GM12878 (cell line): ENCODE data around the gene PRKRA. TPM values are rescaled to one million over a fixed set of nuclear protein-coding genes. Genes with fewer than 3 reads are reported as not detected.

ENCODE experiments used
- ATAC-seq: fragments of 200-7000 bp; cut with Tn5 transposase; 3 replicates; pipeline ENCODE4 v1.9.1; 2020; ENCODE audit warnings: mild to moderate bottlenecking, moderate library complexity
- BruUV-seq: library from RNA; stranded (reverse); fragments of 400-500 nt; replicated peaks from 2 replicates; lab custom pipeline; 2021; lab: Mats Ljungman, UMichigan
- CTCF ChIA-PET: fragments of 300-600 bp; sonication (Branson Sonifier 250); formaldehyde crosslinking; extraction: SDS; loops from one replicate; lab custom pipeline; 2021; ENCODE audit warnings: inconsistent platforms; lab: Yijun Ruan, JAX
- POLR2A ChIA-PET: fragments of 350-600 bp; formaldehyde crosslinking; extraction: SDS; loops from one replicate; lab custom pipeline; 2021; ENCODE audit warnings: inconsistent platforms; lab: Charles Lee
- RAD21 ChIA-PET: fragments of 300-600 bp; sonication (Branson Sonifier 250); formaldehyde crosslinking; loops from one replicate; lab custom pipeline; 2023; ENCODE audit warnings: antibody characterized with exemption; ENCODE audit not compliant: unreplicated experiment; lab: Charles Lee
- SMC1A ChIA-PET: fragments of 300-600 bp; sonication (Branson Sonifier 250); formaldehyde crosslinking; loops from one replicate; lab custom pipeline; 2023; ENCODE audit not compliant: unreplicated experiment, uncharacterized antibody; lab: Charles Lee
- DNase-seq: peaks from one replicate; pipeline ENCODE4 v3.0.0-alpha.2; 2011; ENCODE audit warnings: low read depth, low spot score
- FAIRE-seq: peaks from 3 replicates; lab custom pipeline; 2011; peaks lifted over from hg19 to GRCh38; lab: Jason Lieb, UNC
- H2AFZ ChIP-seq: 2 replicates; pipeline ENCODE4 v1.6.0; 2011; ENCODE audit warnings: low read depth, low read length, control low read depth; ENCODE audit not compliant: control insufficient read depth
- H3K27ac ChIP-seq: 2 replicates; pipeline ENCODE4 v1.5.1; 2011; ENCODE audit warnings: control low read depth; ENCODE audit not compliant: control insufficient read depth, insufficient read depth
- H3K27me3 ChIP-seq, 2 experiments: replicated peaks in 1 of 2; 2 replicates each; pipeline versions ENCODE4 v1.6.0 to v1.6.1; 2011; ENCODE audit warnings: low read length in 1 of 2; ENCODE audit not compliant: control insufficient read depth in 2 of 2, insufficient read depth in 2 of 2
- H3K36me3 ChIP-seq, 2 experiments: 2 replicates each; pipeline ENCODE4 v1.5.1; 2011; ENCODE audit warnings: low read length in 1 of 2; ENCODE audit not compliant: control insufficient read depth in 2 of 2, insufficient read depth in 2 of 2
- H3K4me1 ChIP-seq: 2 replicates; pipeline ENCODE4 v1.6.1; 2011; ENCODE audit warnings: mild to moderate bottlenecking, low read length, moderate library complexity, mixed read lengths; ENCODE audit not compliant: control insufficient read depth, insufficient read depth
- H3K4me2 ChIP-seq: 2 replicates; pipeline ENCODE4 v1.6.0; 2011; ENCODE audit warnings: control low read depth; ENCODE audit not compliant: control insufficient read depth, insufficient read depth
- H3K4me3 ChIP-seq: fragments of 200-600 bp; sonication (generic); 2 replicates; pipeline ENCODE4 v1.5.1; 2016
- H3K79me2 ChIP-seq: 2 replicates; pipeline ENCODE4 v1.6.0; 2011; ENCODE audit warnings: low read length; ENCODE audit not compliant: control insufficient read depth, insufficient read depth
- H3K9ac ChIP-seq: 2 replicates; pipeline ENCODE4 v1.8.0; 2011; ENCODE audit warnings: low read length, control low read depth, mixed read lengths; ENCODE audit not compliant: control insufficient read depth, insufficient read depth
- H3K9me3 ChIP-seq: replicated peaks from 3 replicates; pipeline ENCODE4 v1.5.1; 2011; ENCODE audit warnings: mild to moderate bottlenecking, low read length; ENCODE audit not compliant: control insufficient read depth, insufficient read depth
- H4K20me1 ChIP-seq: 2 replicates; pipeline ENCODE4 v1.6.0; 2011; ENCODE audit not compliant: control insufficient read depth, insufficient read depth
- FOXM1 ChIP-seq: IDR thresholded peaks from 2 replicates; pipeline ENCODE4 v1.6.1; 2012; ENCODE audit warnings: low read depth, mild to moderate bottlenecking, inconsistent platforms, low read length, moderate library complexity
- IKZF2 ChIP-seq, 2 experiments: fragments of 450-650 bp; IDR thresholded peaks; 2 replicates each; pipeline ENCODE4 v1.6.1; 2017; ENCODE audit warnings: mild to moderate bottlenecking in 2 of 2, moderate library complexity in 2 of 2
- LARP7 ChIP-seq: fragments of 450-650 bp; IDR thresholded peaks from 2 replicates; pipeline ENCODE4 v1.6.1; 2017; ENCODE audit warnings: mild to moderate bottlenecking
- NFYB ChIP-seq: IDR thresholded peaks from 2 replicates; pipeline ENCODE4 v1.6.1; 2011; ENCODE audit warnings: low read depth, mild to moderate bottlenecking, low read length, improper control_type of control experiment, moderate library complexity; ENCODE audit not compliant: insufficient read depth
- NR2C2 ChIP-seq: IDR thresholded peaks from 2 replicates; pipeline ENCODE4 v1.6.1; 2011; ENCODE audit warnings: borderline replicate concordance, low read depth; ENCODE audit not compliant: control insufficient read depth, insufficient read length
- RCOR1 ChIP-seq: conservative IDR thresholded peaks from 2 replicates; pipeline ENCODE4 v1.6.1; 2012; ENCODE audit warnings: low read depth, low read length, improper control_type of control experiment
- SMAD1 ChIP-seq: fragments of 450-650 bp; IDR thresholded peaks from 2 replicates; pipeline ENCODE4 v1.6.1; 2018; ENCODE audit warnings: mild to moderate bottlenecking, low read depth; ENCODE audit not compliant: partially characterized antibody
- TCF7 ChIP-seq: IDR thresholded peaks from 2 replicates; pipeline ENCODE4 v1.6.1; 2014; ENCODE audit warnings: antibody characterized with exemption, borderline replicate concordance
- ZBTB4 ChIP-seq: fragments of 450-650 bp; formaldehyde crosslinking; IDR thresholded peaks from 2 replicates; pipeline ENCODE4 v1.4.0; 2022; ENCODE audit warnings: mild to moderate bottlenecking, moderate library complexity
- ZBTB40 ChIP-seq: fragments of 450-650 bp; IDR thresholded peaks from 2 replicates; pipeline ENCODE4 v1.6.1; 2016; ENCODE audit warnings: mild to moderate bottlenecking, moderate library complexity, borderline replicate concordance
- WGBS: methylation state at CpG from one replicate; pipeline ENCODE4 v1.1.6; 2016; ENCODE audit warnings: low lambda C conversion rate; ENCODE audit not compliant: insufficient replicate concordance, insufficient coverage; ENCODE audit errors: missing lambda C conversion rate; 5-methylcytosine and 5-hydroxymethylcytosine counted together
- in situ Hi-C: fragments of 300-500 bp; cut with MboI; formaldehyde crosslinking; loops from 9 replicates; pipeline ENCODE4 v1.14.3; 2018; ENCODE audit warnings: mixed read lengths
- intact Hi-C: fragments of 100-400 bp; cut with micrococcal nuclease; formaldehyde crosslinking; loops from one replicate; pipeline ENCODE4 v1.14.2; 2022; ENCODE audit not compliant: unreplicated experiment
- polyA plus RNA-seq, 11 experiments: library from polyadenylated mRNA; depleted of rRNA in 4 of 11; unstranded in 6 of 11; stranded (reverse) in 5 of 11; fragments of >200 nt; fragmentation: Nextera tagmentation in 4 of 11; fragmentation: Illumina TruSeq in 1 of 11; extraction: Ambion mirVana in 4 of 11; extraction: Trizol in 1 of 11; gene quantifications; 1 replicate in 1 of 11; 2 replicates in 10 of 11; pipeline versions ENCODE4 v1.2.1 to v1.2.3, GENCODE V29; 2011 to 2016; ENCODE audit warnings: inconsistent platforms in 2 of 11, missing spikeins in 2 of 11, low read depth in 1 of 11
- total RNA-seq, 4 experiments: library from RNA; depleted of rRNA in 3 of 4; stranded (reverse); fragments of >200 nt in 3 of 4; fragmentation: Illumina TruSeq in 1 of 4; extraction: Trizol in 1 of 4; gene quantifications; 2 replicates each; pipeline versions ENCODE4 v1.2.1 to v1.2.3, GENCODE V29; 2013 to 2021
- TF ChIP-seq, protein P1 (sequence below): IDR thresholded peaks from 2 replicates; pipeline ENCODE4 v1.6.1; 2011; ENCODE audit warnings: borderline replicate concordance, low read depth, mild to moderate bottlenecking, moderate library complexity, low read length; ENCODE audit not compliant: insufficient read depth, poor library complexity, severe bottlenecking

PRKRA gene
- total and polyA plus RNA-seq, 10 of the 15 experiments (the other 5 are each of a cell fraction or from before 2014, with no cell fraction given), result 19.1 to 75.6 (median 51.7) TPM

- peak overlapping the region; percentile 64 for H3K27ac ChIP-seq
- WGBS, result 33% methylated on average over 3 of the region's 3 CpGs
- H4K20me1 ChIP-seq, result no peaks in the 10 kb centered on the region
- in situ Hi-C loops (no loop called here), intact Hi-C loops (loop anchor here (1.0 to 5.0 kb wide), 2 partner anchors 10 to 129 kb away; no protein-coding TSS in a partner anchor)
- FAIRE-seq, result peak; percentile 35
- ATAC-seq, result peak; percentile 65
- no peaks in the 10 kb centered on the region for H3K9me3 ChIP-seq
- peaks cover 24% of the 10 kb centered on the region for H3K4me1 ChIP-seq
- peak; percentile 43 for DNase-seq
- SMC1A ChIA-PET, result interaction anchor here (1.0 to 18.1 kb wide), 6 partner anchors 9 to 126 kb away, joined by 3 to 454 read pairs (median 10); partner anchors contain the start of genes PJVK and PRKRA
- peak overlapping the region; percentile 92 for H3K4me2 ChIP-seq
- RAD21 ChIA-PET, result interaction anchor here (0.9 to 7.3 kb wide), 6 partner anchors 9 to 291 kb away, joined by 3 to 162 read pairs (median 6); partner anchors contain the start of genes PJVK, PRKRA and RBM45
- no peaks in the 10 kb centered on the region for H3K27me3 ChIP-seq
- H3K9ac ChIP-seq, result peak overlapping the region; percentile 17
- peak overlapping the region; percentile 36; the same call in 1 of the 2 replicates for H3K4me3 ChIP-seq
- POLR2A ChIA-PET, result interaction anchor here (0.6 to 5.9 kb wide), 6 partner anchors 9 to 79 kb away, joined by 3 to 64 read pairs (median 4); no protein-coding TSS in a partner anchor
- no peaks in the 10 kb centered on the region for H3K79me2 ChIP-seq
- TSS peak; percentile 73 for BruUV-seq
- CTCF ChIA-PET, result interaction anchor here (1.0 to 19.4 kb wide), 5 partner anchors 8 to 297 kb away, joined by 3 to 702 read pairs (median 3); no protein-coding TSS in a partner anchor
- H2AFZ ChIP-seq, result peak overlapping the region; percentile 55
- no peaks in the 10 kb centered on the region for H3K36me3 ChIP-seq
- no peak for TF ChIP-seq NR2C2
- TF ChIP-seq IKZF2 (IDR thresholded peaks at IDR 0.05), result no peak
- 0 out of 2 replicates have a peak, but pooled peaks have one; percentile 47 for TF ChIP-seq ZBTB40
- TF ChIP-seq RCOR1, result no peak
- peak; percentile 80 for TF ChIP-seq TCF7
- TF ChIP-seq, protein P1, sequence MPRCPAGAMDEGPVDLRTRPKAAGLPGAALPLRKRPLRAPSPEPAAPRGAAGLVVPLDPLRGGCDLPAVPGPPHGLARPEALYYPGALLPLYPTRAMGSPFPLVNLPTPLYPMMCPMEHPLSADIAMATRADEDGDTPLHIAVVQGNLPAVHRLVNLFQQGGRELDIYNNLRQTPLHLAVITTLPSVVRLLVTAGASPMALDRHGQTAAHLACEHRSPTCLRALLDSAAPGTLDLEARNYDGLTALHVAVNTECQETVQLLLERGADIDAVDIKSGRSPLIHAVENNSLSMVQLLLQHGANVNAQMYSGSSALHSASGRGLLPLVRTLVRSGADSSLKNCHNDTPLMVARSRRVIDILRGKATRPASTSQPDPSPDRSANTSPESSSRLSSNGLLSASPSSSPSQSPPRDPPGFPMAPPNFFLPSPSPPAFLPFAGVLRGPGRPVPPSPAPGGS, result no peak
- TF ChIP-seq SMAD1, result no peak
- TF ChIP-seq FOXM1, result no peak
- TF ChIP-seq NFYB, result 0 out of 2 replicates have a peak, but pooled peaks have one; percentile 38
- no peak for TF ChIP-seq LARP7
- TF ChIP-seq ZBTB4 (CRISPR knock-in tag), result no peak
Measured at GRCh38 chr2:178403671-178404306, 47.2 kb downstream of the PRKRA start.
